Stimulated activated naive CD4-positive, alpha-beta T cell treated with Interleukin-2 at 50 U/mL for 16 hours (primary cell): Measurements from ENCODE around the gene IFI35.
"Not testable (repeated sequence)": the region's sequence is repeated elsewhere in the genome, so short reads cannot be mapped to it uniquely, and the experiment has no call there.

Experiments used
- DNase-seq: peaks from one replicate; lab custom pipeline; 2025; lab: John Stamatoyannopoulos, UW

Gene IFI35

GRCh38 chr17:43024407-43025289, 18.1 kb downstream of the IFI35 start, which contains the start of gene RND2:
RND2 (plus strand) TSS chr17:43025231; CDS start chr17:43025348, 117 bp downstream.
- peak; percentile 75 for DNase-seq

- DNase-seq = no peak
These were observed 18.7 kb downstream of the IFI35 start for GRCh38 chr17:43025290-43025657.

- no peak for DNase-seq
These were observed 19.4 kb downstream of the IFI35 start for GRCh38 chr17:43025766-43026537.

- no peak for DNase-seq
These were observed 20.0 kb downstream of the IFI35 start for GRCh38 chr17:43026595-43026994.

- DNase-seq = no peak
These were observed 20.8 kb downstream of the IFI35 start for GRCh38 chr17:43027091-43028032.

- no peak for DNase-seq
These were observed 21.8 kb downstream of the IFI35 start for GRCh38 chr17:43028221-43028861.

GRCh38 chr17:43030137-43030767, 23.7 kb downstream of the IFI35 start:
- DNase-seq = no peak

- no peak for DNase-seq
These were observed 25.1 kb downstream of the IFI35 start for GRCh38 chr17:43031666-43032065.

- no peak for DNase-seq
These were observed 27.6 kb downstream of the IFI35 start for GRCh38 chr17:43033948-43034881.

- no peak for DNase-seq
These were observed 28.3 kb downstream of the IFI35 start for GRCh38 chr17:43034894-43035293.

- no peak for DNase-seq
These were observed 33.1 kb downstream of the IFI35 start for GRCh38 chr17:43039646-43040045.

- no peak for DNase-seq
These were observed 34.1 kb downstream of the IFI35 start for GRCh38 chr17:43040655-43041054.

GRCh38 chr17:43042025-43042628, 35.5 kb downstream of the IFI35 start:
- no peak for DNase-seq

- no peak for DNase-seq
These were observed 36.7 kb downstream of the IFI35 start for GRCh38 chr17:43043307-43043706.

- no peak for DNase-seq
These were observed 37.4 kb downstream of the IFI35 start for GRCh38 chr17:43044024-43044423.

- no peak for DNase-seq
These were observed 45.4 kb downstream of the IFI35 start for GRCh38 chr17:43051969-43052368.

GRCh38 chr17:43053008-43053407, 46.4 kb downstream of the IFI35 start:
- not testable (repeated sequence) for DNase-seq

GRCh38 chr17:43056051-43056450, 49.5 kb downstream of the IFI35 start:
- no peak for DNase-seq

- DNase-seq = no peak
These were observed 56.5 kb downstream of the IFI35 start for GRCh38 chr17:43062984-43063638.
